ENCODE results near the gene GAB2.

GAB2 gene

GRCh38 chr11:78373689-78374088, 43.9 kb downstream of the GAB2 start:
- no peak overlapping the region for H3K4me3 ChIP-seq (ENCODE audit: low read depth, low read length)
- TF ChIP-seq CTCF (conservative IDR thresholded peaks at IDR 0.05; ENCODE audit: low read depth, low read length), result no peak
- no peak for DNase-seq (ENCODE audit: low read depth)

GRCh38 chr11:78372114-78372768, 45.4 kb downstream of the GAB2 start:
- DNase-seq (ENCODE audit: low read depth), result no peak
- no peak for TF ChIP-seq CTCF (conservative IDR thresholded peaks at IDR 0.05; ENCODE audit: low read depth, low read length)

GRCh38 chr11:78371221-78371891, 46.3 kb downstream of the GAB2 start:
- no peak for DNase-seq (ENCODE audit: low read depth)
- TF ChIP-seq CTCF (conservative IDR thresholded peaks at IDR 0.05; ENCODE audit: low read depth, low read length), result no peak
- H3K4me3 ChIP-seq (ENCODE audit: low read depth, low read length), result no peak overlapping the region

More at GRCh38 chr11:78372114-78372768, 45.4 kb downstream of the GAB2 start:
- H3K4me3 ChIP-seq (ENCODE audit: low read depth, low read length), result no peak overlapping the region

- TF ChIP-seq CTCF (conservative IDR thresholded peaks at IDR 0.05; ENCODE audit: low read depth, low read length), result no peak
- DNase-seq (ENCODE audit: low read depth), result peak; percentile 36
- no peak overlapping the region for H3K4me3 ChIP-seq (ENCODE audit: low read depth, low read length)
These were observed 47.0 kb downstream of the GAB2 start for GRCh38 chr11:78370406-78371172.

GRCh38 chr11:78365381-78365792, 52.2 kb downstream of the GAB2 start:
- H3K4me3 ChIP-seq (ENCODE audit: low read depth, low read length), result no peak overlapping the region
- DNase-seq (ENCODE audit: low read depth), result peak; percentile 40
- TF ChIP-seq CTCF (conservative IDR thresholded peaks at IDR 0.05; ENCODE audit: low read depth, low read length), result no peak

GRCh38 chr11:78364128-78364751, 53.4 kb downstream of the GAB2 start:
- no peak for TF ChIP-seq CTCF (conservative IDR thresholded peaks at IDR 0.05; ENCODE audit: low read depth, low read length)
- no peak overlapping the region for H3K4me3 ChIP-seq (ENCODE audit: low read depth, low read length)
- no peak for DNase-seq (ENCODE audit: low read depth)

Data from choroid plexus epithelial cell (primary cell).